Small intestine (tissue), 7 donors: Measurements from ENCODE around the gene TENT5A. TPM values are rescaled to one million over a fixed set of nuclear protein-coding genes. Genes with fewer than 3 reads are reported as not detected.
"Not testable (repeated sequence)": the region's sequence is repeated elsewhere in the genome, so short reads cannot be mapped to it uniquely, and the experiment has no call there.

ENCODE experiments used
- DNase-seq, 2 donors: peaks; one replicate each; pipeline versions ENCODE4 v3.0.0 to v3.0.0-alpha.2; 2013
- FAIRE-seq: peaks from 2 replicates; lab custom pipeline; 2012; peaks lifted over from hg19 to GRCh38; lab: Jason Lieb, UNC
- H3K27ac ChIP-seq, 3 donors: one replicate each; pipeline ENCODE4 v1.5.1; 2013; ENCODE audit warnings: low read length in 2 of 3, mild to moderate bottlenecking in 2 of 3, control low read depth in 1 of 3, inconsistent platforms in 1 of 3, low read depth in 1 of 3, moderate library complexity in 1 of 3
- H3K27me3 ChIP-seq, 3 donors: one replicate each; pipeline ENCODE4 v1.6.1; 2013; ENCODE audit warnings: low read length in 3 of 3, inconsistent platforms in 1 of 3; ENCODE audit not compliant: control insufficient read depth in 3 of 3, insufficient read depth in 3 of 3
- H3K36me3 ChIP-seq, 3 donors: one replicate each; pipeline ENCODE4 v1.6.1; 2013; ENCODE audit warnings: low read length in 3 of 3, inconsistent platforms in 1 of 3, low read depth in 1 of 3, mild to moderate bottlenecking in 1 of 3, moderate library complexity in 1 of 3; ENCODE audit not compliant: control insufficient read depth in 3 of 3, insufficient read depth in 2 of 3
- H3K4me1 ChIP-seq, 3 donors: one replicate each; pipeline ENCODE4 v1.6.1; 2013; ENCODE audit warnings: low read length in 2 of 3, inconsistent platforms in 1 of 3, low read depth in 1 of 3, mild to moderate bottlenecking in 1 of 3, moderate library complexity in 1 of 3; ENCODE audit not compliant: control insufficient read depth in 3 of 3, insufficient read depth in 2 of 3
- H3K4me3 ChIP-seq, 3 donors: one replicate each; pipeline ENCODE4 v1.5.1; 2013; ENCODE audit warnings: low read length in 3 of 3, control low read depth in 1 of 3, inconsistent platforms in 1 of 3, low read depth in 1 of 3, mild to moderate bottlenecking in 1 of 3, moderate library complexity in 1 of 3
- H3K9me3 ChIP-seq, 2 donors: one replicate each; pipeline ENCODE4 v1.6.1; 2013; ENCODE audit warnings: low read depth in 1 of 2, low read length in 1 of 2; ENCODE audit not compliant: control insufficient read depth in 2 of 2, insufficient read depth in 1 of 2
- WGBS, 3 donors: extraction: QIAGEN DNeasy Blood & Tissue Kit; methylation state at CpG; one replicate each; pipeline ENCODE4 v1.1.7; 2013; 5-methylcytosine and 5-hydroxymethylcytosine counted together
- polyA plus RNA-seq, 4 donors: library from polyadenylated mRNA; stranded (reverse) in 3 of 4; unstranded in 1 of 4; fragments of 200-250 nt in 3 of 4; fragments of 120-200 nt in 1 of 4; gene quantifications; one replicate each; pipeline versions ENCODE4 v1.2.1 to v1.2.3, GENCODE V29; 2013
- donor health status: healthy with polysubstance abuse.
- donor health status: control.
- donor health status: control.
- donor health status: Bipolar disorder and iron deficiency.
- donor health status: healthy.

TENT5A gene
- polyA plus RNA-seq, 4 donors: 6.0 to 34.2 (median 19.1) TPM

GRCh38 chr6:81783893-81784292, 31.4 kb upstream of the TENT5A start:
- no peak overlapping the region for H3K4me3 ChIP-seq
- FAIRE-seq (no peak), DNase-seq (no peak)
- H3K36me3 ChIP-seq: no peaks in the 10 kb centered on the region
- H3K27ac ChIP-seq: no peak overlapping the region
- H3K4me1 ChIP-seq: peaks cover 0 to 6% (median under 1%) of the 10 kb centered on the region in 3 donors
- no peaks in the 10 kb centered on the region for H3K9me3 ChIP-seq
- 61 to 69% (median 68%) methylated on average over 2 of the region's 2 CpGs for WGBS, 3 donors
- H3K27me3 ChIP-seq: no peaks in the 10 kb centered on the region

- H3K4me3 ChIP-seq: no peak overlapping the region
- no peaks in the 10 kb centered on the region for H3K27me3 ChIP-seq
- FAIRE-seq: no peak
- no peaks in the 10 kb centered on the region for H3K36me3 ChIP-seq
- H3K4me1 ChIP-seq: no peaks in the 10 kb centered on the region
- H3K9me3 ChIP-seq: no peaks in the 10 kb centered on the region
- H3K27ac ChIP-seq: no peak overlapping the region
- DNase-seq: peak in 1 of 2 donors; percentile 25
- WGBS, 3 donors: 9 to 70% (median 40%) methylated on average over 2 of the region's 2 CpGs
Measured at GRCh38 chr6:81781624-81782023, 29.1 kb upstream of the TENT5A start.

- H3K9me3 ChIP-seq: peaks cover 0 to 3% of the 10 kb centered on the region in 2 donors
- H3K27me3 ChIP-seq: no peaks in the 10 kb centered on the region
- DNase-seq: no peak
- H3K4me1 ChIP-seq: no peaks in the 10 kb centered on the region
- no peak overlapping the region for H3K27ac ChIP-seq
- FAIRE-seq: no peak
- no peak overlapping the region for H3K4me3 ChIP-seq
- WGBS, 3 donors: 83 to 86% (median 85%) methylated on average over 2 of the region's 2 CpGs
- no peaks in the 10 kb centered on the region for H3K36me3 ChIP-seq
Measured at GRCh38 chr6:81777586-81778268, 25.2 kb upstream of the TENT5A start.

GRCh38 chr6:81776219-81776618, 23.7 kb upstream of the TENT5A start:
- not testable (repeated sequence) for H3K27me3 ChIP-seq, H3K27ac ChIP-seq, H3K36me3 ChIP-seq, H3K4me1 ChIP-seq, FAIRE-seq, H3K9me3 ChIP-seq, H3K4me3 ChIP-seq
- 77 to 83% (median 78%) methylated on average over 4 of the region's 4 CpGs for WGBS, 3 donors
- DNase-seq: peak in 1 of 2 donors; percentile 52

DNA sequence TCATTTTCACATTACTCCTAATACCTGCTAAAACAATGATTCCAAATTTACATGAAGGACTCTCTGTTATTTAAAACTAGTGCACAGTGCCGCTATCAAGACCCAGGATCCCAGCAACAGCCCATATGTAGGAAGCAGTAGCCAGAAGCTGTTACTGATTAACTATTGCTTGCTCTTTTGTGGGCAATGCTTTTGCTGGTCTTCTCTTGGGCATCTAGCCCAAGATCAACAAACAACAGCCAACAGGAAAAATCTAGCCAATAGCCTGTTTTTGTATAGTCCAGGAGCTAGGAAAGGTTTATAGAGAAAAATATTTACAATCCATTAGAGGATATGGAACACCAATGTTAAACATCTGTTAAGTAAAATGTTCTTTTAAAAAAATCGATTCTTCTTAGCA, 22.1 kb upstream of the TENT5A start:
- peaks cover 0 to 3% of the 10 kb centered on the region in 2 donors for H3K9me3 ChIP-seq
- FAIRE-seq (no peak), DNase-seq (peak in 1 of 2 donors; percentile 31)
- H3K27me3 ChIP-seq: no peaks in the 10 kb centered on the region
- no peaks in the 10 kb centered on the region for H3K36me3 ChIP-seq
- no peak overlapping the region for H3K27ac ChIP-seq
- WGBS, 3 donors: 27 to 62% (median 44%) methylated on average over 2 of the region's 2 CpGs
- no peak overlapping the region for H3K4me3 ChIP-seq
- H3K4me1 ChIP-seq: no peaks in the 10 kb centered on the region

DNA sequence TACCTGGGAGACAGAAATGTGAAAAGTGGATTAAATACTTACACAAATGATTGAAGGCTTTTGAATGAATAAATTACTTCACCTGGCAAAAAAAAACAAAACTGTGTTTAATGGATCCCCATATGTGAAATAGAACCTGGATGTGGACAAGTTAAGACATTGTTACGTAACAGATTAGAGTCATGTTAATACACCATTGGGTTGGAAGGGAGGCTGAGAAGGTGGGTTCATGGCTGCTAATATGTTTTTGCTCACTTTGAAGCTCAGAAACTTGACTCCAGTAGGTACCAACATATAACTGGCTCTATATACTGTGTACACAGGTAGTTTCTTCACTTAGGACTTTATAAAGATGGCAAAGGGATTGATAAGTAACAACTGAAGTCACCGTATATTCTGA, 21.4 kb upstream of the TENT5A start:
- WGBS, 3 donors: 96 to 100% (median 100%) methylated on average over 2 of the region's 2 CpGs
- no peak overlapping the region for H3K4me3 ChIP-seq
- no peaks in the 10 kb centered on the region for H3K27me3 ChIP-seq
- H3K9me3 ChIP-seq: peaks cover 0 to 3% of the 10 kb centered on the region in 2 donors
- DNase-seq: no peak
- no peak overlapping the region for H3K27ac ChIP-seq
- H3K36me3 ChIP-seq: no peaks in the 10 kb centered on the region
- FAIRE-seq: no peak
- no peaks in the 10 kb centered on the region for H3K4me1 ChIP-seq

DNA sequence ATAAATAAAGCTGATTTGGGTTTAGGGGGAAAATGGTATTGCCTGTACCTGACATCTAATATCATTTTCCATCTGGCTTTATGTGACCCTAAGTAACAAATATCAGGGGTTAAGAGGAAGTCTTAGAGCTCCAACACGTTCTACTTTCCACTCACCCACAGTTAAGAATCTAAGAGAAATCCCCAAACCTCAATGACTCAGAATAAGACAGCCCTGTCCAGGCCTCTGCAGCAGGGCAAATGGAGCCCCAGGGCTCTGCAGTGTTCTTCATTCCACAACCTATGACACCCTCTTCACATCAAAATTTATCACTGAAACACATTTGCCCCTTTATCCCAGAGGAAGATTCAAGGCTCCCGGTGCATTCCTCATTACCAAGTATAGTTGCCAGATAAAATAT, 20.3 kb upstream of the TENT5A start:
- FAIRE-seq: no peak
- H3K4me3 ChIP-seq: no peak overlapping the region

GRCh38 chr6:81771097-81771496, 18.6 kb upstream of the TENT5A start:
- DNase-seq (no peak), FAIRE-seq (no peak)
- Histone ChIP-seq H3K4me3 (no peak overlapping the region), H3K9me3 (peaks cover 0 to 3% of the 10 kb centered on the region in 2 donors), H3K36me3 (no peaks in the 10 kb centered on the region), H3K27me3 (no peaks in the 10 kb centered on the region), H3K4me1 (peaks cover 0 to 12% (median 5%) of the 10 kb centered on the region in 3 donors), H3K27ac (no peak overlapping the region)
- 67 to 86% (median 75%) methylated on average over 1 of the region's 1 CpG for WGBS, 3 donors

More for the DNA sequence above, 20.3 kb upstream of the TENT5A start:
- Histone ChIP-seq H3K4me1 (no peaks in the 10 kb centered on the region), H3K27me3 (no peaks in the 10 kb centered on the region), H3K9me3 (peaks cover 0 to 3% of the 10 kb centered on the region in 2 donors), H3K36me3 (no peaks in the 10 kb centered on the region), H3K27ac (no peak overlapping the region)
- WGBS, 3 donors: 66 to 80% (median 75%) methylated on average over 2 of the region's 2 CpGs
- DNase-seq: no peak

- peaks cover 0 to 16% (median 5%) of the 10 kb centered on the region in 3 donors for H3K4me1 ChIP-seq
- 79 to 89% (median 88%) methylated on average over 1 of the region's 1 CpG for WGBS, 3 donors
- H3K9me3 ChIP-seq: no peaks in the 10 kb centered on the region
- H3K4me3 ChIP-seq: no peak overlapping the region
- no peak for FAIRE-seq
- no peak overlapping the region for H3K27ac ChIP-seq
- no peaks in the 10 kb centered on the region for H3K36me3 ChIP-seq
- DNase-seq: no peak
- H3K27me3 ChIP-seq: no peaks in the 10 kb centered on the region
Measured at GRCh38 chr6:81770381-81770780, 17.9 kb upstream of the TENT5A start.
